B cell (primary cell): ENCODE data around the gene BABAM2. TPM values are rescaled to one million over a fixed set of nuclear protein-coding genes. Genes with fewer than 3 reads are reported as not detected.

Source experiments
- ATAC-seq: fragments of 200-7000 bp; cut with Tn5 transposase; one replicate; pipeline ENCODE4 v1.10.0; 2021; ENCODE audit warnings: low read depth, mild to moderate bottlenecking, moderate number of reproducible peaks, moderate library complexity
- CTCF ChIA-PET: fragments of 350-600 bp; sonication (Branson Sonifier 250); formaldehyde crosslinking; loops from one replicate; lab custom pipeline; 2021; ENCODE audit warnings: antibody characterized with exemption, inconsistent platforms; lab: Charles Lee
- POLR2A ChIA-PET: fragments of 350-600 bp; sonication (Branson Sonifier 250); formaldehyde crosslinking; loops from one replicate; lab custom pipeline; 2021; ENCODE audit warnings: antibody characterized with exemption; lab: Charles Lee
- DNase-seq: peaks from one replicate; pipeline ENCODE4 v3.0.0; 2013
- H2AFZ ChIP-seq: 2 replicates; pipeline ENCODE4 v1.6.1; 2012; ENCODE audit warnings: mild to moderate bottlenecking, low read depth, low read length; ENCODE audit not compliant: insufficient read depth, poor library complexity, severe bottlenecking
- H3K27ac ChIP-seq, 2 donors: 1 replicate in 1 of 2; 2 replicates in 1 of 2; pipeline ENCODE4 v1.5.1; 2012 to 2013; ENCODE audit warnings: low read length in 2 of 2, mild to moderate bottlenecking in 2 of 2, moderate library complexity in 1 of 2
- H3K27me3 ChIP-seq, 4 experiments: fragments of 200-600 bp in 1 of 4; sonication (generic) in 1 of 4; replicated peaks in 1 of 4; 1 replicate in 2 of 4; 2 replicates in 2 of 4; pipeline versions ENCODE4 v1.6.1 to v1.7.0; 2013 to 2016; ENCODE audit warnings: low read length in 3 of 4, mild to moderate bottlenecking in 2 of 4, mixed read lengths in 1 of 4, moderate library complexity in 1 of 4; ENCODE audit not compliant: insufficient read depth in 4 of 4, control insufficient read depth in 3 of 4; ENCODE audit errors: control extremely low read depth in 1 of 4
- H3K36me3 ChIP-seq, 2 experiments: replicated peaks in 1 of 2; 1 replicate in 1 of 2; 2 replicates in 1 of 2; pipeline versions ENCODE4 v1.6.1 to v1.7.1; 2013; ENCODE audit warnings: low read length in 1 of 2; ENCODE audit not compliant: insufficient read depth in 2 of 2, control insufficient read depth in 1 of 2; ENCODE audit errors: control extremely low read depth in 1 of 2, extremely low read depth in 1 of 2
- H3K4me1 ChIP-seq, 2 donors: fragments of 200-600 bp in 1 of 2; sonication (generic) in 1 of 2; 1 replicate in 1 of 2; 2 replicates in 1 of 2; pipeline versions ENCODE4 v1.5.1 to v1.6.1; 2013 to 2017; ENCODE audit warnings: low read length in 2 of 2; ENCODE audit not compliant: control insufficient read depth in 2 of 2, insufficient read depth in 2 of 2
- H3K4me2 ChIP-seq: replicated peaks from 2 replicates; pipeline ENCODE3; 2012; ENCODE audit warnings: mild to moderate bottlenecking, low read depth, low read length; ENCODE audit not compliant: poor library complexity, severe bottlenecking
- H3K4me3 ChIP-seq, 5 experiments: fragments of 200-600 bp in 1 of 5; sonication (generic) in 1 of 5; 1 replicate in 3 of 5; 2 replicates in 2 of 5; pipeline versions ENCODE4 v1.5.1 to v1.7.0; 2011 to 2016; ENCODE audit warnings: low read length in 4 of 5, mild to moderate bottlenecking in 4 of 5, low read depth in 2 of 5, control low read depth in 1 of 5, moderate library complexity in 1 of 5; ENCODE audit not compliant: insufficient read depth in 1 of 5; ENCODE audit errors: control extremely low read depth in 1 of 5, extremely low read depth in 1 of 5
- H3K79me2 ChIP-seq: fragments of 200-600 bp; sonication (generic); one replicate; pipeline ENCODE4 v1.6.0; 2016; ENCODE audit warnings: low read length; ENCODE audit not compliant: control insufficient read depth, insufficient read depth
- H3K9ac ChIP-seq: fragments of 200-600 bp; sonication (generic); 2 replicates; pipeline ENCODE4 v1.6.1; 2017; ENCODE audit warnings: mild to moderate bottlenecking, low read length, moderate library complexity
- H3K9me3 ChIP-seq, 3 donors: one replicate each; pipeline versions ENCODE4 v1.6.1 to v1.7.1; 2013; ENCODE audit warnings: low read length in 2 of 3; ENCODE audit not compliant: control insufficient read depth in 2 of 3, insufficient read depth in 1 of 3; ENCODE audit errors: control extremely low read depth in 1 of 3
- H4K20me1 ChIP-seq: 2 replicates; pipeline ENCODE4 v1.6.0; 2012; ENCODE audit warnings: mild to moderate bottlenecking, low read length; ENCODE audit not compliant: insufficient read depth, control insufficient read depth, poor library complexity, severe bottlenecking
- H3K27ac Mint-ChIP-seq: one replicate; pipeline ENCODE4 v1.8.0; 2021; ENCODE audit warnings: mixed read lengths
- H3K27me3 Mint-ChIP-seq: one replicate; pipeline ENCODE4 v1.8.0; 2021; ENCODE audit warnings: mixed read lengths
- H3K4me1 Mint-ChIP-seq: one replicate; pipeline ENCODE4 v1.8.0; 2021; ENCODE audit warnings: mixed read lengths
- H3K4me3 Mint-ChIP-seq: one replicate; pipeline ENCODE4 v1.8.0; 2021; ENCODE audit warnings: mixed read lengths
- H3K9me3 Mint-ChIP-seq: one replicate; pipeline ENCODE4 v1.8.0; 2022; ENCODE audit warnings: mixed read lengths; ENCODE audit not compliant: insufficient read depth
- EZH2 ChIP-seq: IDR thresholded peaks from 2 replicates; pipeline ENCODE4 v1.6.1; 2012; ENCODE audit warnings: borderline replicate concordance, low read depth, mild to moderate bottlenecking, moderate library complexity, low read length; ENCODE audit not compliant: insufficient read depth, poor library complexity, severe bottlenecking
- WGBS: methylation state at CpG from one replicate; pipeline ENCODE4 v1.1.5; 2013; ENCODE audit warnings: missing lambda C conversion rate; ENCODE audit not compliant: insufficient coverage; 5-methylcytosine and 5-hydroxymethylcytosine counted together
- intact Hi-C: fragments of 100-400 bp; cut with micrococcal nuclease; formaldehyde crosslinking; loops from one replicate; pipeline ENCODE4 v1.10.0; 2022
- polyA plus RNA-seq: library from polyadenylated mRNA; depleted of rRNA; stranded (reverse); fragments of >200 nt; gene quantifications from 2 replicates; pipeline ENCODE4 v1.2.3, GENCODE V29; 2012
- total RNA-seq, 2 donors: library from RNA; stranded (reverse); fragments of 120-200 nt in 1 of 2; gene quantifications; 1 replicate in 1 of 2; 2 replicates in 1 of 2; pipeline versions ENCODE4 v1.2.3 to v1.2.4, GENCODE V29; 2013 to 2022
- TF ChIP-seq, protein P1 (sequence below): fragments of 200-600 bp; IDR thresholded peaks from one replicate; pipeline ENCODE4 v1.8.0; 2022; ENCODE audit warnings: antibody characterized with exemption, mild to moderate bottlenecking

Gene BABAM2
- total and polyA plus RNA-seq, 2 donors (not counting 1 experiment from before 2014, with no cell fraction given) = 22.3 to 69.6 TPM

- TF ChIP-seq, protein P1, sequence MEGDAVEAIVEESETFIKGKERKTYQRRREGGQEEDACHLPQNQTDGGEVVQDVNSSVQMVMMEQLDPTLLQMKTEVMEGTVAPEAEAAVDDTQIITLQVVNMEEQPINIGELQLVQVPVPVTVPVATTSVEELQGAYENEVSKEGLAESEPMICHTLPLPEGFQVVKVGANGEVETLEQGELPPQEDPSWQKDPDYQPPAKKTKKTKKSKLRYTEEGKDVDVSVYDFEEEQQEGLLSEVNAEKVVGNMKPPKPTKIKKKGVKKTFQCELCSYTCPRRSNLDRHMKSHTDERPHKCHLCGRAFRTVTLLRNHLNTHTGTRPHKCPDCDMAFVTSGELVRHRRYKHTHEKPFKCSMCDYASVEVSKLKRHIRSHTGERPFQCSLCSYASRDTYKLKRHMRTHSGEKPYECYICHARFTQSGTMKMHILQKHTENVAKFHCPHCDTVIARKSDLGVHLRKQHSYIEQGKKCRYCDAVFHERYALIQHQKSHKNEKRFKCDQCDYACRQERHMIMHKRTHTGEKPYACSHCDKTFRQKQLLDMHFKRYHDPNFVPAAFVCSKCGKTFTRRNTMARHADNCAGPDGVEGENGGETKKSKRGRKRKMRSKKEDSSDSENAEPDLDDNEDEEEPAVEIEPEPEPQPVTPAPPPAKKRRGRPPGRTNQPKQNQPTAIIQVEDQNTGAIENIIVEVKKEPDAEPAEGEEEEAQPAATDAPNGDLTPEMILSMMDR = no peak
- TF ChIP-seq EZH2 = no peak
- intact Hi-C loops = no loop called here
- H3K27ac Mint-ChIP-seq = no peak overlapping the region
- no peak overlapping the region for H3K4me3 Mint-ChIP-seq
- Histone ChIP-seq H3K4me3 (no peak overlapping the region), H3K9me3 (no peaks in the 10 kb centered on the region), H3K27ac (no peak overlapping the region), H3K79me2 (no peaks in the 10 kb centered on the region), H3K9ac (no peak overlapping the region), H2AFZ (no peak overlapping the region), H3K27me3 (no peaks in the 10 kb centered on the region), H3K4me1 (no peaks in the 10 kb centered on the region), H4K20me1 (no peaks in the 10 kb centered on the region), H3K4me2 (no peak overlapping the region), H3K36me3 (no peaks in the 10 kb centered on the region)
- DNase-seq (no peak), ATAC-seq (no peak)
- CTCF ChIA-PET = interaction anchor here (0.7 to 1.2 kb wide), 2 partner anchors 341 to 541 kb away, joined by 3 read pairs; no protein-coding TSS in a partner anchor
- H3K27me3 Mint-ChIP-seq = no peaks in the 10 kb centered on the region
- POLR2A ChIA-PET = no interaction called here
- WGBS = 95% methylated on average over 5 of the region's 9 CpGs
- H3K9me3 Mint-ChIP-seq = no peaks in the 10 kb centered on the region
- no peaks in the 10 kb centered on the region for H3K4me1 Mint-ChIP-seq
These were observed 334.3 kb downstream of the BABAM2 start for GRCh38 chr2:28224648-28225472.

DNA sequence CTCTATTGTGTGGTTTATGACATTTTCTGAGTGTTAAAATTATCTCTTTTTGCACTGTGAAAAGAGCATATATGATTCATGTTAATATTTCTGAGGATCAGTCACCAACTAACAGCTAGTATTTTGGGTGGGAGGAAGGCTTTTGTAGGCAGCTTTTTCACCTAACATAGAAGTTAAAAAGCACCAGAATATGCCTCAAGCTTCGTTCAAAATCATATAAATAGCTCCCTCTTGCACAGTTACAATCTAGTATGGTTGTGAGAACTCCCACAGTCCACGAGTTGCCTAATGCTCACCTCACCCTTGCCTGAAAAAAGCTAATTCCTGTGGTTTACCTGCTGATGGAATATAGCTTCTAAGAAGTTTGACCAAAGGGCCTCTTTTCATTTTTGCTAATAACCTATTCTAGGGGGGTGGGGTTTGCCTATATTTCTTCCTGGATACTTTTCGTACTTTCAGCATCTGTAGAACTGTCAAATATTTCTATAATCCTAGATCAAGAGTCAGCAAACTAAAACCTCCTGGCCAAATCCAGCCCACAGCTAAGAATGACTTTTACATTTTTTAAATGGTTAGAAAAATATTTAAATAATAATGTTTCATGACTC lies 335.0 kb downstream of the BABAM2 start:
- Histone ChIP-seq H3K27ac (no peak overlapping the region), H3K36me3 (no peaks in the 10 kb centered on the region), H4K20me1 (no peaks in the 10 kb centered on the region), H3K27me3 (no peaks in the 10 kb centered on the region), H3K9ac (no peak overlapping the region), H3K79me2 (no peaks in the 10 kb centered on the region), H3K9me3 (no peaks in the 10 kb centered on the region), H3K4me2 (no peak overlapping the region), H3K4me1 (no peaks in the 10 kb centered on the region), H2AFZ (no peak overlapping the region), H3K4me3 (no peak overlapping the region)
- no peak overlapping the region for H3K27ac Mint-ChIP-seq
- H3K9me3 Mint-ChIP-seq = no peaks in the 10 kb centered on the region
- intact Hi-C loops = no loop called here
- ChIA-PET CTCF (no interaction called here), POLR2A (no interaction called here)
- H3K4me1 Mint-ChIP-seq = no peaks in the 10 kb centered on the region
- no peak for DNase-seq
- TF ChIP-seq EZH2 = no peak
- TF ChIP-seq, protein P1 = no peak
- no peaks in the 10 kb centered on the region for H3K27me3 Mint-ChIP-seq
- ATAC-seq = no peak
- H3K4me3 Mint-ChIP-seq = no peak overlapping the region
- no CpG with 5 or more reads among the region's 3 CpGs for WGBS
